Peyer's patch (tissue), 4 donors: ENCODE measurements around the gene POLR3A. TPM values are rescaled to one million over a fixed set of nuclear protein-coding genes. Genes with fewer than 3 reads are reported as not detected.

ENCODE experiments used
- DNase-seq, 3 donors: peaks; one replicate each; pipeline ENCODE4 v3.0.0-alpha.2; 2017 to 2019
- H3K27ac ChIP-seq, 4 donors: fragments of 200-600 bp; sonication (generic); one replicate each; pipeline ENCODE4 v1.5.1; 2016 to 2019
- H3K27me3 ChIP-seq, 2 donors: fragments of 200-600 bp; sonication (generic); one replicate each; pipeline ENCODE4 v1.5.1; 2019
- H3K36me3 ChIP-seq, 3 donors: fragments of 200-600 bp; sonication (generic); one replicate each; pipeline ENCODE4 v1.5.1; 2016 to 2019
- H3K4me1 ChIP-seq, 4 donors: fragments of 200-600 bp; sonication (generic); one replicate each; pipeline ENCODE4 v1.5.1; 2016 to 2019
- H3K4me3 ChIP-seq, 4 donors: fragments of 200-600 bp; sonication (generic); 1 replicate in 3 of 4; 2 replicates in 1 of 4; pipeline ENCODE4 v1.5.1; 2016 to 2019; ENCODE audit warnings: mild to moderate bottlenecking in 1 of 4
- H3K9me3 ChIP-seq, 4 donors: fragments of 200-600 bp; sonication (generic); one replicate each; pipeline ENCODE4 v1.5.1; 2016 to 2019; ENCODE audit warnings: mild to moderate bottlenecking in 1 of 4
- POLR2A ChIP-seq, 2 donors: fragments of 450-650 bp; IDR thresholded peaks; one replicate each; pipeline ENCODE4 v1.5.1; 2017; ENCODE audit warnings: antibody characterized with exemption in 2 of 2, mild to moderate bottlenecking in 2 of 2, moderate library complexity in 2 of 2
- total RNA-seq, 4 donors: library from RNA; depleted of rRNA; stranded (reverse); fragments of >200 nt; gene quantifications; one replicate each; pipeline ENCODE4 v1.1.0, GENCODE V29; 2016
- TF ChIP-seq, protein P1 (sequence below), 6 experiments: fragments of 450-650 bp in 4 of 6; fragments of 200-600 bp in 2 of 6; sonication (generic) in 1 of 6; IDR thresholded peaks; one replicate each; pipeline ENCODE4 v1.5.1; 2017 to 2019; ENCODE audit warnings: antibody characterized with exemption in 6 of 6, mild to moderate bottlenecking in 3 of 6, moderate library complexity in 1 of 6

The POLR3A gene
- total RNA-seq, 4 donors from 2014 or later: 19.8 to 24.3 (median 22.2) TPM

- Histone ChIP-seq H3K4me1 (no peaks in the 10 kb centered on the region), H3K27me3 (no peaks in the 10 kb centered on the region), H3K9me3 (no peaks in the 10 kb centered on the region), H3K4me3 (no peak overlapping the region), H3K36me3 (no peaks in the 10 kb centered on the region), H3K27ac (no peak overlapping the region)
- no peak for TF ChIP-seq POLR2A (IDR thresholded peaks at IDR 0.05)
- TF ChIP-seq, protein P1, sequence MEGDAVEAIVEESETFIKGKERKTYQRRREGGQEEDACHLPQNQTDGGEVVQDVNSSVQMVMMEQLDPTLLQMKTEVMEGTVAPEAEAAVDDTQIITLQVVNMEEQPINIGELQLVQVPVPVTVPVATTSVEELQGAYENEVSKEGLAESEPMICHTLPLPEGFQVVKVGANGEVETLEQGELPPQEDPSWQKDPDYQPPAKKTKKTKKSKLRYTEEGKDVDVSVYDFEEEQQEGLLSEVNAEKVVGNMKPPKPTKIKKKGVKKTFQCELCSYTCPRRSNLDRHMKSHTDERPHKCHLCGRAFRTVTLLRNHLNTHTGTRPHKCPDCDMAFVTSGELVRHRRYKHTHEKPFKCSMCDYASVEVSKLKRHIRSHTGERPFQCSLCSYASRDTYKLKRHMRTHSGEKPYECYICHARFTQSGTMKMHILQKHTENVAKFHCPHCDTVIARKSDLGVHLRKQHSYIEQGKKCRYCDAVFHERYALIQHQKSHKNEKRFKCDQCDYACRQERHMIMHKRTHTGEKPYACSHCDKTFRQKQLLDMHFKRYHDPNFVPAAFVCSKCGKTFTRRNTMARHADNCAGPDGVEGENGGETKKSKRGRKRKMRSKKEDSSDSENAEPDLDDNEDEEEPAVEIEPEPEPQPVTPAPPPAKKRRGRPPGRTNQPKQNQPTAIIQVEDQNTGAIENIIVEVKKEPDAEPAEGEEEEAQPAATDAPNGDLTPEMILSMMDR (IDR thresholded peaks at IDR 0.05): no peak
- no peak for DNase-seq
These were observed 24.0 kb upstream of the POLR3A start for GRCh38 chr10:78053211-78053868.

GRCh38 chr10:78049851-78050250, 20.5 kb upstream of the POLR3A start:
- Histone ChIP-seq H3K27ac (no peak overlapping the region), H3K36me3 (no peaks in the 10 kb centered on the region), H3K9me3 (no peaks in the 10 kb centered on the region), H3K27me3 (no peaks in the 10 kb centered on the region), H3K4me1 (peaks cover 0 to 5% (median 0%) of the 10 kb centered on the region in 4 donors), H3K4me3 (no peak overlapping the region)
- no peak for DNase-seq
- TF ChIP-seq POLR2A (IDR thresholded peaks at IDR 0.05): no peak
- TF ChIP-seq, protein P1 (IDR thresholded peaks at IDR 0.05): no peak

- Histone ChIP-seq H3K27me3 (no peaks in the 10 kb centered on the region), H3K27ac (no peak overlapping the region), H3K4me3 (no peak overlapping the region), H3K36me3 (no peaks in the 10 kb centered on the region), H3K9me3 (no peaks in the 10 kb centered on the region), H3K4me1 (peaks cover 0 to 5% (median 0%) of the 10 kb centered on the region in 4 donors)
- peak; percentile 82 to 94 (median 84) for DNase-seq
- TF ChIP-seq POLR2A (IDR thresholded peaks at IDR 0.05): no peak
- TF ChIP-seq, protein P1 (IDR thresholded peaks at IDR 0.05): peak; percentile 64 to 90 (median 82)
These were observed 18.1 kb upstream of the POLR3A start for GRCh38 chr10:78047314-78047891.

DNA sequence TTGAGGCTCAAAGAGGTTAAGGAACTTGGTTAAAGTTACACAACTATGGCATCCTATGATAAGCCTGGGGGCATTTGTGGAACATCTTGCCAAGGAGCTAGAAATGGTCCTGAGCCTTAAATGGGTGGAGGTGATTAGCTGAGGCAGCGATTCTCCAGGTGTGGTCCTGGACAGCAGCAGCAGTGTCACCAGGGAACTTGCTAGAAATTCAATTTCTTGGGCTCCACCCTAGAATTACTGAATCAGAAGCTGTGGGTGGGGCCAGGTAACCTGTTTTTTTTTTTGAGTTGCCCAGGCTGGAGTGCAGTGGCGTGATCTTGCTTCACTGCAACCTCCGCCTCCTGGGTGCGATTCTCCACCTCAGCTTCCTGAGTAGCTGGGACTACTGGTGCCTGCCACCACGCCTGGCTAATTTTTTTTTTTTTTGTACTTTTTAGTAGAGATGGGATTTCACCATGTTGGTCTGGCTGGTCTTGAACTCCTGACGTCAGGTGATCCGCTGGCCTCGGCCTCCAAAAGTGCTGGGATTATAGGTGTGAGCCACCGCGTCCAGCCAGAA, 17.5 kb upstream of the POLR3A start:
- Histone ChIP-seq H3K4me3 (no peak overlapping the region), H3K27me3 (no peaks in the 10 kb centered on the region), H3K27ac (no peak overlapping the region), H3K4me1 (peaks cover 0 to 5% (median 0%) of the 10 kb centered on the region in 4 donors), H3K9me3 (no peaks in the 10 kb centered on the region), H3K36me3 (peaks cover 0 to 6% (median 0%) of the 10 kb centered on the region in 3 donors)
- no peak for TF ChIP-seq POLR2A (IDR thresholded peaks at IDR 0.05)
- TF ChIP-seq, protein P1 (IDR thresholded peaks at IDR 0.05): no peak
- DNase-seq: no peak

DNA sequence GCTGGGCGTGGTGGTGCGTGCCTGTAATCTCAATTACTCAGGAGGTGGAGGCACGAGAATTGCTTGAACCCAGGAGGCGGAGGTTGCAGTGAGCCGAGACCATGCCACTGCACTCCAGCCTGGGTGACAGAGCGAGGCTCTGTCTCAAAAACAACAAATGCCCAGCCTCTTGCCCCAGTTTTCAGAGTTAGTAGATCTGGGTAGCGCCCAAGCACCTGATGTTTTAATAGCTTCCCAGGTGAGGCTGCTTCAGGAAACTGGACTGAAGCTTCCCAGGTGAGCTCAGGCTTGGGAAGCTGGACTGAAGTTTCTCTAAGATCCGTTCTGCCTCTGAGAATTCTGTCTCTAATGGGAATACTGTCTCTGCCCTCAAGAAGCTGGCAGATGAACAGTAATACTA, 16.5 kb upstream of the POLR3A start:
- no peak for DNase-seq
- Histone ChIP-seq H3K36me3 (peaks cover 0 to 15% (median 0%) of the 10 kb centered on the region in 3 donors), H3K4me3 (no peak overlapping the region), H3K4me1 (peaks cover 0 to 5% (median 0%) of the 10 kb centered on the region in 4 donors), H3K9me3 (no peaks in the 10 kb centered on the region), H3K27ac (peak overlapping the region in 1 of 4 donors; percentile 17), H3K27me3 (no peaks in the 10 kb centered on the region)
- no peak for TF ChIP-seq POLR2A (IDR thresholded peaks at IDR 0.05)
- TF ChIP-seq, protein P1 (IDR thresholded peaks at IDR 0.05): no peak
